T47D (cell line): ENCODE measurements around the gene MYOM1.

Experiments used
- DNase-seq, 2 experiments: peaks; one replicate each; pipeline versions ENCODE4 v3.0.0 to v3.0.0-alpha.2; 2011 to 2012; ENCODE audit warnings: low read depth in 1 of 2, low spot score in 1 of 2
- JUND ChIP-seq: IDR thresholded peaks from 2 replicates; pipeline ENCODE4 v1.6.1; 2012; ENCODE audit warnings: low read depth
- in situ Hi-C: cut with HindIII; loops from 2 replicates; pipeline ENCODE4 v1.10.0; 2016; ENCODE audit warnings: low sequenced_read_pairs, low pct_unique_long_range_greater_than_20kb

The MYOM1 gene

DNA sequence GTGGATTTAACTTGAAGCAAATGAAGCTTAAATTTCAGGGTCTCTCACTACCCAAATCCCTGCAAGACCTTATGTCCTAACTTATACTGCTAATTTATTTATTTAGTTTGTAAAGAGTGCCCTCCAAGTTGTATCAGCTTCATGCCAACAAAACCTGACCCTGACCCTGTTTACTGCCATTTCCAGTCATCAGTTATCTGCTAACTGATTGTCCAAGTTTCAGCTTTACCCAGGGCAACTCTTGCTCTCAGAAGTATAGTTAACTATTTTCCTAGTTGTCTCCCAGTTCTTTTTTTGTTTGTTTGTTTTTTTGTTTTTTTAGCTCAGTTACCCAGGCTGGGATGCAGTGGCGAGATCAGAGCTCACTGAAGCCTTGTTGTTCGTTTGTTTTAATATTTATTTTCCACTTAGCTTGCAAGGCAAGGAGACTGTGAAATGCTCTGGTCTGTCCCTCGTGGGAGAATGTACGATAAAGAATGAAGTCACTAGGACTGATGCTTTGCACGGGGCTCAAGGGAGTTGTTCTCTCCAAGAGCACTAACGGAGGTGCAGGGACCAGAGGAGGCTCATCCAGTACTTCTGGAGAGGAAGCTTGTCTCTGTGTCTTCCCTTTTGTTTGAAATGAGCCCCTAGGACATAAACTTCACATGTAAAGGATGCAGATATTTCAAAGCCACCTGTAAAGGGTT lies 35.3 kb downstream of the MYOM1 start:
- in situ Hi-C loops, result no loop called here
- no peak for DNase-seq
- no peak for TF ChIP-seq JUND

DNA sequence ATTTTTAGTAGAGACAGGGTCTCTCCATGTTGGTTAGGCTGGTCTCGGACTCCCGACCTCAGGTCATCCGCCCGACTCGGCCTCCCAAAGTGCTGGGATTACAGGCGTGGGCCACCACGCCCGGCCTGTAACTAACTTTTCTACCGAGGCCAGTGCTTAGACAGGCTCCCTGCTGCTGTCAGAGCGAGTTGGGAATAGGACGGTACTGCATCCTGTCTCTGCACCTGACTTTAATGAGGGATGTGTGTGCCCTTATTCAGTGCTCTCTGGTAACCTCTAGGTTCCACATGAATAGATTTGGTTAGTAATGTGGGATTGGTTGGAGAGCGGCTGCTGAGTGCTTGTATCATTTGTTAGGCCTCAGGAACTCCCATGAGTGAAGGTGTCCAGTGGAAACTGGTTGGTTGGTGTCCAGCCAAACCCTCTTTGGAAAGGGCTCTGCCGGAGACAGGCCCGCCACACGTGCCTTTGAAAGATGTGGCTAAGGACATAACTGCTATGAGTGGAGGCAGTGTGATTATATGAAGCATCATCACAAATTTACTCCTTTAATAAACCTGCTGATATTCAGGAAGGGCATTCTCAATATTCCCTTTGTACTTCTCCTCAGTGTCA lies 36.6 kb downstream of the MYOM1 start:
- in situ Hi-C loops, result no loop called here
- TF ChIP-seq JUND, result no peak
- no peak for DNase-seq

DNA sequence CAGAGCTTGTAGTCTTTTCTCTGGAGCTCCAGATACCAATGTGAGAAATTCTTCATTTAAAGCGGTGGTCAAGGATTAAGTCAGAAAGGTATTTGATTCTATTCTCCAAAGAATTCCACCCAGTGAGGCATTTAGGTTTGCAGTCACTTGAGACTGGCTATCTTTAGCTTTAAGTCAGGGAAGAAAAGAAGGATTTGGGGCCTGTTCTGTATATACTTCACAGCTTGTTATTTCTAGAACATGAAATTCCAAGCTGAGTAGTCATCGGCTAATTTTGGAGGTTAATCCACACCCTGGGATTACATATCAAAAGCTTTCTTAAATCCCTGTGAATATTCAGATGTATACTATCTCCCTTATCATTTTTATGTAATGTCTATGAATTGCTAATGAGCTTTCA lies 39.4 kb downstream of the MYOM1 start:
- in situ Hi-C loops, result no loop called here
- TF ChIP-seq JUND, result no peak
- no peak for DNase-seq

DNA sequence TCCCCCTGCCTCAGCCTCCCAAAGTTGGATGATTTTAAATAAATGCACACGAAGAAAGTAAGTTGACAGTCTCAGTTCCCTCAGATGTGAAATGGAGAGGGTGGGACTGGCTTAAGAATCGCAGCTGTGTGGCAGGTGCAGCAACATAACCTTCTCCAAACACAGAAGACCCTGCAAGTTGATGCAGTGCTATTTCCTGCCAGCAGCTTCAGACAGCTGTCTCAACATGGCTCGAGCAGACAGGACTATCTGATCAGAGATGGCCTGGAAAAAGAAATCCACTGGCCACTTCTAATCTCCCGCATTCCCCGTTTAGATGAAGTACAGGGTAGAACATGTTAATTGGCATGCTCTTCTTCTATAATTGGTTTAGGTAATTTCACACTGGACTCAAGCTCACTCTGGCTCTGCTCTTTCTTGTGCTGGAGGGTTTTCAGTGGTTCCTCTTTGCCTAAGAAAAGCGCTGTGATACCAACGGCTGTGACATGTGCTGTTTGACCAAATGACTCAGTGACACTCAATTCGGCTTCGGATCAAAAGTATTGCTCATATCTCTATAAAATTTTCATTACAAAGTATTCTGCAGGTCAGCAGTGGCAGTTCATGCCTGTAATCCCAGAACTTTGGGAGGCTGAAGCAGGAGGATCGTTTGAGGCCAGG lies 40.2 kb downstream of the MYOM1 start:
- in situ Hi-C loops, result no loop called here
- no peak for DNase-seq
- no peak for TF ChIP-seq JUND

DNA sequence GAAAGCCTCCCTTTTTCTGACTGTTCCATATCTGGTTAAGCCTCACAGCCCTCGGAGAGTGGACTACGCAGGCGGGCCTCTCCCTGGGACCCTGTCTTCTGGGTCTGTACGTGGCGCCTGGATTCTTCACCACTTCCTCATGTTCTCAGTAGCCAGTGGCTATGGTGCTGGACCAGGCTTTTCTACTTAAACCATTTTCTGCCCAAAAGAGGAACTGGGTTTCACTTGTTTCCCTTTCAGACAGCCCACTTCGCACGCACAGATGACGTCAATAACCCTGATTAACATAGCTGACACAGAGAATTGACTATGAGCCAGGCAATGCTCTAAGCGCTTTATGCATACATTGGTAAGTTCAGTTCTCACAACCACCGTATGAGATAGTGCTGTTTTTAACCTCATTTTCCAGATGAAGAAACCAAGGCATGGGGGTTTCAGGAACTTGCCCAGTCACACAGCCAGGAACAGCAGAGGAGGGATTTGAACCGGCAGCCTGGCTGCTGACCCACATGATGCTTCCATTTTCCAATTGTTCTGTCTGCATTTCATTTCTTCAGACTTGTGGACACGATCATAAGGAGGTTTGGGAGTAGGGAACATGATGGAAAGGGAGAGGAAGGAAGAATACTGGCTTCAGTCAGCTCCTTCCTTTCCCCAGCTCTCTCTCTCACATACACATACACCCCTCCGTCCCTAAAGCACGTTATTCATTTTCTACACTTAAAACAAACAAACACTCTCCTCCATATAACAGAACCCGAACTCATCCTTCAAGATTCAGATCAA lies 41.7 kb downstream of the MYOM1 start:
- no peak for DNase-seq
- in situ Hi-C loops, result no loop called here
- TF ChIP-seq JUND, result no peak

DNA sequence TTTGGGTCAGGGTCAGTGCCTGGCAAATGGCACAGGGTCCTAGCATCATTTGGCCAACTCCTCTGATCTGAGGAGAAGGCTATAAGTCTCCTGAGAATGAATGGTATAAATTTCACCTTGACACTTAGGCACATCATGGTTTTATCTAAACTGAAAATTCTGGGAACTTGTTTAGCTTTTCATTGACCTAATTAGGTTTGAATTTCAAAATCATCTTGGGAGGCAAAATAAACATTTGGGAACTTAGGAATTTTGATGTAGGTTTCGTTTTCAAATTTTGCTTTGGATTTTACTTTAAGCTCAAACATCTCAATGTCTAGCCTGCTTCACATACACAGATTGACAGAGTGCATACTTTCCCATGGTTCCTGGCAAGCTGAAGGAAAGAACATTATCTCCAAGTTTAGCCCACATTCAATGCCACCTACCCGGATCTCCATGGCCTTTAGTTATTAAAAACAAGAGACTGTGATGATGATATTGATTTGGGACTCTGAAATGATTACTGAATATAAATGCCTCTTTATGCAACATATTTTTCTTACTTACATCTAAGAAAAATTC lies 44.5 kb downstream of the MYOM1 start:
- DNase-seq, result no peak
- in situ Hi-C loops, result no loop called here
- TF ChIP-seq JUND, result no peak

DNA sequence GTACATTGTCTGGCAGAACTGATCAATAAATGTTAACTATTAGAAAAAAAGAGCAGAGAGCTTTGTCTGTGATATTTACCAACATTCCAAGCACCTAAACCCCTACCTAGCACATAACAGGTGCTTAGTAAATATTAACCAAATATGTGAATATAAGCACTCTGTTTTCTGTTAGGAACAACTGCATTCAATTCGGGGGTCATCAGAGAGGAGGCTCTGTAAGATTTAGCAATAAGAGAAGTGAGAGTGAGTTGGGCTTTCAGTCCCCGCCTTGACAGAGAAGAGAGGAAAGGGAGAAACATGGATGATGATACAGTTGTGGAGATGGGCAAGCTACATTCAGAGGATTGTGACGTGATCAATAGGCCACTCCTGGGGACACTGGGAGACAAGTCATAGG lies 47.7 kb downstream of the MYOM1 start:
- in situ Hi-C loops, result no loop called here
- DNase-seq, result no peak
- TF ChIP-seq JUND, result no peak

DNA sequence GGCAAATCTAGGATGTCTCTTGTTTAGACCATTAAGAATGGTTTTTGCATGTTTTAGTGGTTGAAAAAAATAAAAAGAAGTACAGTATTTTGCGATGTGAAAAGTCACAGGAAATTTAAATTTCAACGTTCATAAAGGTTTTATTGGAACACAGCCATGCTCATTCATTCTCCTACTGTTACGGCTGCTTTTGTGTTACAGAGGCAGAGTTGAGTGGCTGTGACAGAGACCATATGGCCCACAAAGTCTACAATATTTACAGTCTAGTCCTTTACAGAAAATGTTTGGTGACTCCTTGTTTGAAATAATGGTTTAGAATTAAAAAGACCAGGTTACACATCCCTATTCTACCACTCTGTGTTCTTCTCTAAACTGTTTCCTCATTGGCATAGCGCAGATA lies 48.1 kb downstream of the MYOM1 start:
- no peak for DNase-seq
- TF ChIP-seq JUND, result no peak
- in situ Hi-C loops, result no loop called here

DNA sequence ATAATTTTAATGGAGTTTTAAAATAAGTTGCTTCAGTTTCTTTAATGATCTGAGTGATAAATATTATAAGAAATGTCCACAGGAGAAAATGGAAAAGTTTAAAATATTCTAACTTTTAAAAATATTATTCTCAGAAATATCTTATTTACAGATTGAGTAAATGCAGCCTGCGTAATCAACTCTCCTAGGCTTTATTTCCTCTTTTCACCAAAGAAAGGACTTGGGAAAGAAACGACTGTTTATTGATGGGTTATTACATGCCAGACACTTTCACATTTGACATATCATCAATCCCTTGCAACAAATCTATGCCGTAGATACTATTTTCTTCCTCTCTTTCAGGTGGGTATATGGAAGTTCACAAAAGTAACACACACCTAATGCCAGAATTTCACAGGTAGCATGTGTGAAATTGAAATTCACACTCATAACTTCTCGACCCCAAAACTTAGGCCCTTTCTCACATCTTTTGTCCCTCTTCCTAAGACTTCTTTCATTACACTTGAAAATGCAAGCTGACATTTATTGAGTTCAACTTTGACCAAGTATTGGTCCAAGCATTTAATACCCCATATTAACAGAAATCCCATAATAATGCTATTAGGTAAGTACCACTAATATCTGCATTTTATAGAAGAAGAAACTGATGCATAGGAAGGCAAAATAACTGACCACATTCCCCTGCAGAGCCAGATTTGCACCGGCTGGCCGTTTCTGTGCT lies 49.2 kb downstream of the MYOM1 start:
- in situ Hi-C loops, result no loop called here
- TF ChIP-seq JUND, result no peak
- DNase-seq, result no peak

DNA sequence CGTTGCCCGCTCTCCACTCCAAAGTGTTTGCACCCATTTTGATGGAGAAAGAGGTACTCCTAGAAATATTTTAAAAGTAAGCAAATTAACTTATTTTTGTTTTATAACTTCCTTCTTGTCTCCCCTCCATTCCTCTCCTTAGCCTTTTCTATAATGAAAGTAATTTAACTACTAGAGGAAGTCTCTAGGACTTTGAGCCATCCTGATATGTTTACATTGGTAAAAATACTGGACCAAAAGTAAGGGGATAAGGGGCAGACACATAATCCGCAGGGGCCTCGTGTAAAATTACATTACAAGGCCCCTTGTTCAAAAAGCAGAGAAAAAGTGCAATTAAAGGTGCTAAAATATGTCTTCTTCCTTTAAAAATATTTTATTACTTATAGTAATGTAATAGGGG lies 55.4 kb downstream of the MYOM1 start:
- DNase-seq, result no peak
- in situ Hi-C loops, result no loop called here
- no peak for TF ChIP-seq JUND

DNA sequence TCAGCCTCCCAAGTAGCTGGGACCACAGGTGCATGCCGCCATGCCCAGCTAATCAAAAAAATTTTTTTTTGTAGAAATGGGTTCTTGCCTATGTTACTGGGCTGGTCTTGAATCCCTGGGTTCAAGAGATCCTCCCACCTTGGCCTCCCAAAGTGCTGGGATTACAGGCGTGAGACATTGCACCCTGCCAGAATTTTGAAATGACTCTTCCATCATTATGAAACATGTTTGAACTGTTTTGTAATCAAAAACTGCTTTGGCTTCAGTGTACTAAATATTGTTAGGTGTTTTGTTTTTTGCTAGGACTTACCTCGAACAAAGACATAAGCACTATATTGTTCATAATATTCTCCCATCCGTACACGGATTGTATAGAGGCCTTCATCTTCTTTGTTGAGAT lies 55.8 kb downstream of the MYOM1 start:
- no peak for DNase-seq
- in situ Hi-C loops, result no loop called here
- no peak for TF ChIP-seq JUND

DNA sequence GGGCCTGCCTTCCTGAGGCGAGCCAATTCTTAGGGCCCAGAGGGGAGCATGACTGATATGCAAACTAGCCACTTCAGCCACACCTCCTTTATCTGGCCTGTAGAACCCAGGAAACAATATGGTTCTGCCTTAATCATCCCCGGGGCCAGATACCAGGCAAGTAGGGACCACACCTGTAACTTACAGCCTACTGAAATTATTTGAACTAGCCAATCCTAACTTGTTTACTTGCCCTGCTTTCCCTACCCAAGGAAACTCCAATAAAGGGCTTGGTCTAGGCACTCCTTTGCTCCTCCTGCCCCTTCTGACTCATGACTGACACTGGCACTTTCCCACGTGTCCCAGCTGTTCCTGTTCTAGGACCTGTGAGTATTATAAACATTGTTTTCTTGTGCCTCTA lies 57.6 kb downstream of the MYOM1 start:
- no peak for TF ChIP-seq JUND
- no peak for DNase-seq
- in situ Hi-C loops, result no loop called here
